GM19463 (cell line): ENCODE data around the gene TINCR.
"Not testable (repeated sequence)": the region's sequence is repeated elsewhere in the genome, so short reads cannot be mapped to it uniquely, and the experiment has no call there.

Source experiments
- ATAC-seq: cut with Tn5 transposase; IDR thresholded peaks from one replicate; pipeline ENCODE4 v1.9.1; 2021; ENCODE audit warnings: mild to moderate bottlenecking, moderate library complexity; ENCODE audit not compliant: unreplicated experiment

The TINCR gene

DNA sequence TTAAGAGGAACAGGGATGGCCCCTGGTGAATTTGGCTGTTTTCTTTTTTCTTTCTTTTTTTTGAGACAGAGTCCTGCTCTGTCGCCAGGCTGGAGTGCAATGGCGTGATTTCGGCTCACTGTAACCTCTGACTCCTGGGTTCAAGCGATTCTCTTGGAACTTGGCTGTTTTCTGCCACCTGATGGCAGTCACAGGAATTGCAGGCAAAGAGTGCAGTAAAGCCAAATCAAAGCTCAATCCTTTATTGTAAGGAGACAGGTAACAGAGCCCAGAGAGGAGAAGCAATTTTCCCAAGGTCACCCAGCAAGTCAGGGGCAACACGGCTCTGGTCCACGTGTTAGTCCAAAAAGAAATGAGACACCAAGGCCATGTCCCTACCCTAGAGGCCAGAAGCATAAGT lies 6.2 kb downstream of the TINCR start:
- ATAC-seq, result no peak

DNA sequence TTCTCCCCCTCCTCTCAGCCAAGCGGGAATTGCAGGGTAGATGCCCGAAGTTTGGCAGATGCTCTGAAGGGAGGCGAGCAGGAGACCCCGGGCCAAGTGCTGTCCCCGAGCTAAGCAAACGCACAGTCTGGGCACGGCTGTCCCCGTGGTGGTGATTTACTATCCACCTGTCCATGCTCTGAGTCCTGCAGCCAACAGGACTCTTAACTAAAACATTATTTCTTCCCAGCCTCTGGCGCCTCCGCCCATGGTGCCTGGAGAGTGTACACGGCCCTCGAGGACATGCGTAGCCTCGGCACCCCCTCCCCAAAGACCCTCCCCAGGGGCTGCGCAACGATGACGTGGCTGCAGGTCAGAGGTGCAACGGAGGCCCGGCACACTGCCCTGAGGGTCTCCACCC lies 7.6 kb downstream of the TINCR start:
- no peak for ATAC-seq

DNA sequence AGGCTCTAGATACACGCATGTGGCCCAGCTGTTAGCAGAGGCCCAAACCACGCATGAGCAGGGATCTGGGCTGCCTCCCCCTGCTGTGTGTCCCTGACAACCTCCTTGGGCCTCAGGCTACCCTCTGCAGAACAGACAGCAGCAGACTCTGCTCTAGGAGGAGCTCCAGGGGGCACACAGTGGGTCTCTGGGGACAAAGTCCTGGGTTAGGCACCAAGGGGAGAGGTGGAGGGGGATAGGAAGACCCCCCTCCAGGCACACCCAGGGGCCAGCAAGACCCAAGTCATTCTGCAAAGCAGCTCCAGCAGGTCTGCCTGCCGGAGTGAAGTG lies 8.0 kb downstream of the TINCR start:
- ATAC-seq, result no peak

DNA sequence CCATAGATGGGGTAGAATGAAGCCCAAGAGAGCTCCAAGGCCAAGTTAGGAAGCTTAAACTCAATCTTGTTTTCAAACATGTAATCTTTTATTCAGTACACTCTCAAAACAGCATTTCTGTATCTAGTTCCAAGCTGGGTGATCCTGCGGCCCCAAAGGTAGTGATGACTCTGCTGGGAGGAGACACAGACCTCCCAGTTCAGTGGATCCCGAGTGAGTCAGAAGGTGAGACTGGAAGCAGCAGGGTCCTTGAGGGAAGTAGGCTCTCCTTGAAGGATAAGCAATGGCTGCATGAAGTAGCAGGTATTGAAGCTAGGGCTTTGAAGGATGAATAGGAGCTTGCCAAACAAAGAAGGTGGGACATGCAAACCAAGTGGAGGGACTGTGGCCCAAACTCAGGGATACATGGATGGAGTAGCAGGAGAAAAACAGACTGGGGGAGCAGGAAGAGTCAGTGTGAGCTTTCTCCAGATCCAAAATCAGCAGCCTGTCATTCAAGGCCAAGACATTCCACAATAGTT lies 9.6 kb downstream of the TINCR start:
- ATAC-seq, result no peak

DNA sequence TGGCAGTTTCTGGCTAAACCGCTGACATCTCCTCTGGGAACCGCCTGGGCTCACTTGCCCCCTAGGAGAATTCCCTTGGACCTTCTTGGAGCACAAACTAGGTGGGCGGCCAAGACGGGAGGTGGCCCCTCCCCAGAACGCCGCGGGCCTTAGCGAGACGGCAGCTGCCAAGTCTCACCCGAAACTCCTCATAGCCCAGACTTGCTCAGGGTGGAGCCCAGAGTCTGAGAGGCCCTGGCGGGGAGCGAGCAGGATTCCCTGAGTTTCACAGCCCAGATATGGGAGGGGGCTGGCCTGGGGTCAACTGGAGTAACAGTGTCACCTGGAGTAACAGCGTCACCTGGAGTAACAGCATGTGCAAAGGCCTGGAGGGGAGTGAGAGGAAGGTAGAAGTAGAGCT lies 10.1 kb downstream of the TINCR start:
- ATAC-seq, result no peak

DNA sequence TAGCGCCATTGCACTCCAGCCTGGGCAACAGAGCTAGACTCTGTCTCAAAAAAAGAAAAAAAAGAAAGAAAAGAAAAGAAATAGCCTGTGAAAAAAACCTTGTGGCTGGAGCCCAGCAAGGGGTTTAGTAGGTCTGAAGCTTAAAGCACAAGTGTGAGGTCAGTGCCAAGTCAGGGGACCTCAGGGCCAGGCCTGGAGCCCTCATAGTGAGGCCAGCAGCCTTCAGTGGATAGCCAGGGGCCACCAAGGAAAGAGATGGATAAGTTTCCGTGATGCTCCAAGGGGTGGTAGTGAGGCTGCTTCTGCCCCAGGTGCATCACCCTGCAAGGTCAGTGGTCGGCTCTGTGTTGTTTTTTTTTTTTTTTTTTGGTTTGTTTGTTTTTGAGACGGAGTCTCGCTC lies 12.9 kb downstream of the TINCR start:
- no peak for ATAC-seq

DNA sequence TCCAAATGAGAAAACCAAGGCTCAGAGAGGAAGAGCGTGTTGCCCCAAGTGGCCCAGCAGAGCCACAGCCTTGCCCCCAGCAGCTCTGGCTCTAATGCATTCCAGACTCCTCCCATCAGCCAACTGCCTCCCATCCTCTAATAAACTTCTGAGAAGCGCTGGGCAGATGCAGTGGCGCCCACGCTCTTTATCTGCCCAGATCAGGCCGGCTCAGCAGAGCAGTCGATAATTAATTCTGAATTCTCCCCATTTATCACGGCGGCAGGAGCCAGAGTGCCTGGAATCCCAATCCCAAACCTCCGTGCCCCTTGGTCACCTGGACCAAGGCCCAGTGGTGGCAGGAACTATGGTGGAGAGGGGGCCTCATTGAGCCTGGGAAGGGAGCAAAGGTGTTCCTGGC lies 13.9 kb downstream of the TINCR start:
- no peak for ATAC-seq

DNA sequence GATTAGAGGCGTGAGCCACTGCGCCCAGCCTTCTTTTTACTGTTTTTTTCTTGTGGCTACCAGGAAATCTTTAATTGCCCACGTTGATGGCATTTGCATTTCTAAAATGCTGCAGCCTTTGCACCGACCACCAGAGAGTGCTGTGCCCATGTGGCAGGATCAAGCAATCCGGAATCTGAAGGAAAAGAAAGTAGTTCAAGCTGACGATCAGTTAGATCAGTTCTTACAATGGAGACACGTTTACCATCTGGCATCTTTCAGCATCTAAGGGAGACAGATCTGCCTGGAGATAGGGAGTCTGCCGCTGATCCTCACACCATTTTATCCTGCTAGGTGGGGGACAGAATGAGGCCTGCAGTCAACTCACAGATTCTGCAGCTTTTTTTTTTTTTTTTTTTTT lies 19.9 kb downstream of the TINCR start:
- ATAC-seq, result no peak

DNA sequence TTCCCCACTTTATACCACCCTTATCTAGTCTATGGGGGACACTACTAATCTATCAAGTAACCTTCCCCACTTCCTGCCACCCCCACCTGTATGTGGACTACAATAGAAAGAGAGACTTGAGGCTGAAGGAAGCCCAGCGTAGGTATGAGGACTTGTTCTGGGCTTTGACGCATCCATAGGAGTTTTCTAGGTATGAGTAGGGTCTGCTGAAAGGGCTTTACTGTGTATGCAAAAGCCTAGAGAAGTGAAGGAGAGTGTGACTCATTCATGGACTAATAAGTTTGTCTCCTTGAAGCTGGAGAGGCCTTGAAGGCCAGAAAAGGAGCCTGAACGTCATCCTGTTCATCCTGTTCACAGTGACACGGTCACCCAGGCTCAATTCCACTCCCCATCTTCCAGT lies 21.8 kb downstream of the TINCR start:
- ATAC-seq, result no peak

DNA sequence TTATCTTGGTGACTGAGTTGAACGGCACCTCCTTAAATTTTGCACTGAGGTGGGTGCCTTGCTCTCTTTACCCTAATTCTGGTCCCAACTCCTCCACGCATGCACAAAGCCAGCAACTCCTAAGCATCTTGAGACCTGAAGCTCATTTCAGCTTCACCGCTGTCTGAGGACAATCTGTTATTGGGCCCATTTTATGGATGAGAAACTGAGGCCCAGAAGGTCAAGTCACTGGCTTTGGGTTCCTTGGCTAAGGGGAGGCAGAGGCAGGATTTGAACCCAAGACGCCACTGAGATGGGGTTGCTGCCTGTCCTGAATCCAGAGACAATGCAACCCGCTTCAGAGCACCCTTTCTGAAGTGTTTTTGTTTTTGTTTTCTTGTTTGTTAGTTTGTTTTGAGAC lies 22.7 kb downstream of the TINCR start:
- ATAC-seq, result no peak

DNA sequence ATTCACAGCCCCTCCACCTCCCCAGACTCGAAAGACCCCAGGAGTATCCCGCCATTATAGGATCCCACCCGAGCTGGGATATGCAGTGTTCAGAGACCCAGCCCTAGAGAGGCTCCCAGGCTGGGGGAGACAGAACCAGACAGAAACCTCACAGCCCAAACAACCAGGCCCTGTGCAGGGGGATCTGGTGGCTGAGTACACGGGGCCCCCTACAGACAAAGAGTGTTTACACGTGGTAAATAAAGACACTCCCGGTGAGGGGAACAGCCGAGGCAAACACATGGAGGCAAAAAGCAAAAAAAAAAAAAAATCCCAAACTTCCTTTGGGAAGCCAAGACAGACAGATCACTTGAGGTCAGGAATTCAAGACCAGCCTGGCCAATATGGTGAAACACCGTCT lies 25.1 kb downstream of the TINCR start:
- ATAC-seq, result no peak

DNA sequence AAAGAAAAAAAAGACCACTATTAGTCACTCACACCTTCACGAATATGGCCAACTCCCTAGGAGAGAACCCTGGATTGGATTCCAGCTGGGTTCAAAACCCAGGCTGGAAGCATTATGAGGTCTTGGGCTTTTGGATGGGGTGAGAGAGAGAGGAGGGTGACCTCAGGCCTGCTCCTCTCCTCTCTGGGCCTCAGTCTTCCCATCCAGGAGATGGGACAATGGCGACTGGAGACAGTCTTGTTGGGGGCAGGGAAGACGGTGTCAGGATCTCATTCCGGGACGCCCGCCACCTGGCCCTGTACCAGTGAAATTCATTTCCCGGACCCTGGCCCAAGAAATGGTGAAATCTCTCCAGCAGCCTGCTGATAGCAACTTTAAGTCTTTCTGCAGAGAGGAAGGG lies 26.3 kb downstream of the TINCR start:
- no peak for ATAC-seq

DNA sequence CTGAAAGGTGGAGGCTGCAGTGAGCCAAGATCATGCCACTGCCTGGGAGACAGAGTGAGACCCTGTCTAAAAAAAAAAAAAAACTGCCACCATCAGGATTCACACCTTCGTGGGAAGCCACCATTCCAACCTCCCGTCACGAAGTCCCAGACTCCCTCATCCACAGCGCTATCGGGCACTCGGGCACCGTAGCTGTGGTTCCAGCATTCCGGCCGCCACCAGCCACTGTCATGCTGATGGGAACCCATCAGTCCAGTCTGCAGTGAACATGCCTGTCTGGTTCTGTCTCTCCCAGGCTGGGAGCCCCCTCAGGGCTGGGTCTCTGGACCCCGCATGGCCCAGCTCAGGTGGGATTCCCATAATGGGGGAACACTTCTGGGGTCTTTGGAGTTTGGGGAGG lies 27.5 kb downstream of the TINCR start:
- ATAC-seq, result no peak

DNA sequence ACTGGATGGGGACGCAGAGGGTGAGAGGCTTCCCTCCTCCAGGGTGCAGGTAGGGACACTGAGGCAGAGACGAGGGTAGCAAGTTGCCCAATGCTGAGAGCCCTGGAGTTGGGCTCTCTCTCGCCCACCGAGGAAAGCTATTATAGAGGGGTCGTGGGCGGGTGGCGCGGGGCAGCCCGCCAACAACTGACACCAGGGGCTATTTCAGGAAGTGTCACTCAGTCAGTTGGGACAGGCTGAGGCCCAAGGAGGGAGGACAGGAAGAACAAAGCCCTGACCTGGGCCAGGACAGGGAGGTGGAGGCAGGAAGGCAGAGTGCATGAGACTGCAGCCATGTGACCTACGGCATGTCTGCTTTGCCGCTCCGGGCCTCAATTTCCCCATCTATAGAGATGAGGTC lies 29.9 kb downstream of the TINCR start:
- no peak for ATAC-seq

DNA sequence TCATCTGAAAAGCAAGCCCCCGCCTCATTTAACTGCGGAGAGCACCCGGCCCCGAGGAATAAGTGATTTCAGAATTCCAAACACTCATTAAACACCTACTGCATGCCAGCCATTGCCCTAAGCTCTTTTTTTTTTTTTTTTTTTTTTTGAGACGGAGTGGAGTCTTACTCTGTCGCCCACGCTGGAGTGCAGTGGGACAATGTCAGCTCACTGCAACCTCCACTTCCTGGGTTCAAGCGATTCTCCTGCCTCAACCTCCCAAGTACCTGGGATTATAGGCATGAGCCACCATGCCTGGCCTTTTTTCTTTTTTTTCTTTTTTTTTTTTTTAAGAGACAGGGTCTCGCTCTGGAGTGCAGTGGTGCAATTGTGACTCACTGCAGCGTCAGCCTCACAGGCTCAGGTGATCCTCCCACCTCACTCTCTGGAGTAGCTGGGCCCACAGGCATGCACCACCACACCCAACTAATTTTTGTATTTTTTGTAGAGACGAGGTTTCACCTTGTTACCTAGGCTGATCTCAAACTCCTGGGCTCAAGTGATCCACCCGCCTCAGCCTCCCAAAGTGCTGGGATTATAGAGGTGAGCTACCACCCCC lies 30.7 kb downstream of the TINCR start:
- not testable (repeated sequence) for ATAC-seq

DNA sequence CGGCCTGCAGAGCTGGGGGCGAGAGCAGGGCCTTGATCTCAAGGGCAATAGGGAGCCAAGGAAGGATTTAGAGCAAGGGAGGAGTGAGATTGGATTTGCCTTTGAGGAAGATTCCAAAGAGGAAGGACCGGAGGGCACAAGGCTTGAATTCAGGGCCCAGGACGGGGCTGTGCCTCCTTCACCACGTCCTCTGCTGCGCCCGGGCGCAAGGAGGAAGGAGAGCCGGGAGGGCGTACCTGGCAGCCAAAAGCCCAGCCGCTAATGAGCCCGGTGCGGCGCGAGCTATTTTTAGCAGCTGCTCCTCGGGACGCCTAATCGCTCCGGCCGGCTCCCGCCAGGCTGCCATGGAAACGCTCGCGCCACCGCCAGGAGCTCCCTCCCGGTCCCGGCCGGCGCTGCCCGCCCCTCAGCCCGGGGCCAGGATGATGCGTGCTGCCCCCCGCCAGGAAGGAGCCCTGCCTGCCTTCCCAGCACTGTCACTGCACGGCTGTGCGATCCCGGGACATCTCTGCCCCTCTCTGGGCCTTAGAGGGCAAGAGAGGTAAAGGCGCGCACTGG lies 31.3 kb downstream of the TINCR start:
- ATAC-seq, result no peak

DNA sequence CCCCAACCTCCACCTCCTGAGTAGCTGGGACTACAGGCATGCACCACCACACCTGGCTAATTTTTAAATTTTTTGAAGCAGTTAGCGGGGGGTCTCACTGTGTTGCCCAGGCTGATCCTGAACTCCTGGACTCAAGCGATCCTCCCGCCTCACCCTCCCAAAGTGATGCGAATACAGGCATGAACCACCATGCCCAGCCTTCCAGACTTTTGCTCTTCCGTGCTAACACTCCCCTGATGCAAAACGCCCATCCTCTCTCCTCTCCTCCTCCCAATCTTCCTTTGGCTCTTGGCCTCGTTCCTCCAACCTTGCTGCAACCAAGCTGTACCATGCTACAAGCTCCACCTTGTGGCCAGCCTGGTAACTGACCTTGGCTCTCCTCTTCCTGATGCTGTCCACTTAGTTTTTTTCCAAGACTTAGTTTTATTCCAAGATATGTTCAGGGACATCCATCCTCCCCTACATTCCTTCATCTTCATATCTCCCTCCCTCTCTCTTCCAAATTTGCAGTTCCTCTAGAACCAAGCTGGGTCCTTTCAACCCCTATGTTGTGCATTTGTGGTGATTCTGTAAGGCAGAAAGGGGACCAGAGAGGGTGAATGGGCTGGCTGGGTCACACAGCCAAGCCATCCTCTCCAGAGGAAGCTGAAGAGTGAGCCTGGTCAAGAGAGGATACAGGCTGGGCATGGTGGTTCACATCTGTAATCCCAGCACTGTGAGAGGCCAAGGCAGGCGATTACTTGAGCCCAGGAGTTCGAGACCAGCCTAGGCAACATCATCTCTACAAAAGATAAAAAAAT lies 32.8 kb downstream of the TINCR start:
- no peak for ATAC-seq

DNA sequence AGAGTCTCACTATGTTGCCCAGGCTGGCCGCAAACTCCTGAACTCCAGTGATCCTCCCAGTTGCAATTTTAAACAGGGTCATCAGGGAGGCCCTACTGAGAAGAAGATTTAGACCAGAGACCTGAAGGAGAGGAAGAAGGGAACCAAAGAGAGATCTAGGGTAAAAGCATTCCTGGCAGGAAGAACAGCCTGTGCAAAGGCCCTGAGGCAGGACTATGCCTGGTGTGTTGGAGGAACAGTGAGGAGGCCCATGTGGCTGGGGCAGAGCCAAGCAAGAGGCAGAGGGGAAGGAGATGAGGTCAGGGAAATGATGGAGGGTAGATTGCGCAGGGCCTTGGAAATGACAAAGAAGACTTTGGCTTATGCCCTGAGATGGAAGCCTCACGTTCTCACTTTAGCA lies 34.5 kb downstream of the TINCR start:
- no peak for ATAC-seq

DNA sequence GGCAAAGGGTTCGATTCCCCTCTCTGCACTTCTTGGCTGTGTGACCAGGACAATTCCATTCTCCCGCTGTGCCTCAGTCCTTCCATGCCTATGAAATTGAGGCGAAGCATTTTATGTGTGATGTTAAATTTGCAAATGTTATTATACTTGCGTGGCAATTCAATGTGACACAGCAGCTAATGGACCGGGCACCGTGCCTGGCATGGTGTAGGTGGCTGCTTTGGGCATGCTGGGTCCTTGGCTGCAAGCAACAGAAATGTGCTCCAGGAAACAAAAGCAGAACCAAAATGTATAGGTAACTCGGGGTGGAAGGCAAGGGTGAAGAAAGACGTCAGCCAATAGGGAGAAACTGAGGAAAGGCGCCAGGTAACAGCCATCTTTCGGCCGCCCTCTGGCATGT lies 37.1 kb downstream of the TINCR start:
- ATAC-seq, result no peak

DNA sequence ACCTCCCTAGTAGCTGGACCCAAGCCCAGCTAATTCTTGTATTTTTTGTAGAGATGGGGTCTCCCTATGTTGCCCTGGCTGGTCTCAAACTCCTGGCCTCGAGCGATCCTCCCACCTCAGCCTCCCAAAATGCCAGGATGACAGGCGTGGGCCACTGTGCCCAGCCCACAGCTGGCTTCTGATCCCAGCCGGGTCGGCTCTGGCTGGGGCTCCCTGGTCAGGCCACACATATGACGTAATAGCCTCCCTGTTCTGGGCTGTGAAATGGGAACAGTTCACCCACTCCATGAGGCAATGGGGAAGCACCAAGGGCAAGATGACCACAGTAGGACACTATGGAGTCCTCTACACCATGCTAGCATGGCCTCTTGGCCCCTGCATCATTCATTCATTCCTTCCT lies 41.1 kb downstream of the TINCR start:
- no peak for ATAC-seq

DNA sequence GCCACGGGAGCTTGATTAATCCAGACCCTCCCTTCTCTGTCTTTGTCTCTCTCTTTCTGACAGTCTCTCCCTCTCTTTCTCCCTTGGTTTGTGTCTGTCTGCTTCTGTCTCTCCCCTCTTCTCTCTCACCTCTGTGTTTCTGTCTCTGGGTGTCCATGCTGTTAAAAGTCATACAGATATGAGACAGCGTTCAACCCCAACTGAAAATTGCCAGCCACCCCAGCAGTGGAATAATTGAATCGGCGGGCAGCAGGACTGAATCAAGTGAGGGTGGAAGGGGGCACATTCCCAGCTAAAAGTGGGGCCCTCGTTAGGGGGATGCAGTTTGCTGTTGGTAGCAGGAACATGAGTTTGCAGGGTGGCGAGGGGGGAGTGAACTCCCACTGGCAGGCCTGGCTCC lies 43.7 kb downstream of the TINCR start:
- ATAC-seq, result no peak

DNA sequence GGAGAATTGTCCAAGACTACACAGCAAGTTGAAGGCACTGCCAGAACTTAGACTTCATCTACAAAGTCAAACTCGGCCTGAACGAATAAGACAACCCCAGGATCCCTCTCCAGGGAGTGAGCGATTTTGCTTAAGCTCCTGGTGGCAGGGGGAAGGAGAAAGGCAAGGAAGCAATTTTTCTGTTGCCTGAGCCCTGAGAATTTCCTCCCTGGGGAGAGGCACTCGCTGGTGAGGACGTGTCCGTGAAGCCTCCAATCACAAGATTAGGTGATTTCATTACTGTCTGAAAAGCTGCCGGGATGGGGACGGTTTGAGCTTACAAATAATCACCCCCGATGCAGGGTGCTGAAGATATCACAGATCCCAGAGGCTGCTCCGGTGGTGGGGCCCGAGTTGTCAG lies 45.6 kb downstream of the TINCR start:
- ATAC-seq, result no peak

DNA sequence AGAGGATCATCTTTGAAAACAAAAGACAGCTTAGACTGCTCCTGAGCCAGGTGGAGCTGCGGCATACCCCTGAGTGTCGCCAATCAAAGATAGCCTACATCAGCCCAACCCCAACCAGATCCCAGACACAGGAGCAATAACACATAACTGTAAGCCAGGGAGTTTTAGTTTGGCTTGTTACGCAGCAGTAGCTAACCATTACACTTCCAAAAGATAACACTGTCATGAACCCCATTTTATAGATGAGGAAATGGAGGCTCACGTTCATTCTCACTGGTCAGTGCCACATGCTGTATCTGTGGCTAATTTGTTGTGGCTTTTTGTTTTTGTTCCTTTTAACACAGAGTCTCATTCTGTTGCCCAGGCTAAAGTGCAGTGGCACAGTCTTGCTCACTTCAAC lies 47.3 kb downstream of the TINCR start:
- ATAC-seq, result no peak
